ENCODE results near the gene CMTM8. TPM values are rescaled to one million over a fixed set of nuclear protein-coding genes. Genes with fewer than 3 reads are reported as not detected.

Gene CMTM8
- total RNA-seq, 1 experiment from 2014 or later: 9.0 TPM

- H3K36me3 Mint-ChIP-seq: no peaks in the 10 kb centered on the region
- H3K4me1 Mint-ChIP-seq: peaks cover 10% of the 10 kb centered on the region
- no peak for DNase-seq (ENCODE audit: low spot score)
- ChIA-PET POLR2A (no interaction called here), CTCF (interaction anchor here (7.6 kb wide), 1 partner anchor 95 kb away, joined by 117 read pairs; no protein-coding TSS in a partner anchor)
- no peaks in the 10 kb centered on the region for H3K9me3 Mint-ChIP-seq
- TF ChIP-seq ZNF423 (CRISPR knock-in tag; IDR thresholded peaks at IDR 0.05): no peak
- no peak for TF ChIP-seq CBFB (CRISPR knock-in tag; IDR thresholded peaks at IDR 0.05; ENCODE audit: low read depth)
- TF ChIP-seq, protein P1, sequence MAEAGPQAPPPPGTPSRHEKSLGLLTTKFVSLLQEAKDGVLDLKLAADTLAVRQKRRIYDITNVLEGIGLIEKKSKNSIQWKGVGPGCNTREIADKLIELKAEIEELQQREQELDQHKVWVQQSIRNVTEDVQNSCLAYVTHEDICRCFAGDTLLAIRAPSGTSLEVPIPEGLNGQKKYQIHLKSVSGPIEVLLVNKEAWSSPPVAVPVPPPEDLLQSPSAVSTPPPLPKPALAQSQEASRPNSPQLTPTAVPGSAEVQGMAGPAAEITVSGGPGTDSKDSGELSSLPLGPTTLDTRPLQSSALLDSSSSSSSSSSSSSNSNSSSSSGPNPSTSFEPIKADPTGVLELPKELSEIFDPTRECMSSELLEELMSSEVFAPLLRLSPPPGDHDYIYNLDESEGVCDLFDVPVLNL (CRISPR knock-in tag; IDR thresholded peaks at IDR 0.05; ENCODE audit: borderline replicate concordance, low read depth): no peak
- no peak for TF ChIP-seq ZBTB21 (CRISPR knock-in tag; IDR thresholded peaks at IDR 0.05; ENCODE audit: borderline replicate concordance)
- no peak for TF ChIP-seq SOX15 (CRISPR knock-in tag; IDR thresholded peaks at IDR 0.05)
- TF ChIP-seq, protein P2, sequence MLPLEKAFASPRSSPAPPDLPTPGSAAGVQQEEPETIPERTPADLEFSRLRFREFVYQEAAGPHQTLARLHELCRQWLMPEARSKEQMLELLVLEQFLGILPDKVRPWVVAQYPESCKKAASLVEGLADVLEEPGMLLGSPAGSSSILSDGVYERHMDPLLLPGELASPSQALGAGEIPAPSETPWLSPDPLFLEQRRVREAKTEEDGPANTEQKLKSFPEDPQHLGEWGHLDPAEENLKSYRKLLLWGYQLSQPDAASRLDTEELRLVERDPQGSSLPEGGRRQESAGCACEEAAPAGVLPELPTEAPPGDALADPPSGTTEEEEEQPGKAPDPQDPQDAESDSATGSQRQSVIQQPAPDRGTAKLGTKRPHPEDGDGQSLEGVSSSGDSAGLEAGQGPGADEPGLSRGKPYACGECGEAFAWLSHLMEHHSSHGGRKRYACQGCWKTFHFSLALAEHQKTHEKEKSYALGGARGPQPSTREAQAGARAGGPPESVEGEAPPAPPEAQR (CRISPR knock-in tag; IDR thresholded peaks at IDR 0.05): no peak
- H3K27me3 Mint-ChIP-seq (ENCODE audit: low read depth): no peaks in the 10 kb centered on the region
- no peak overlapping the region for H3K27ac Mint-ChIP-seq
- H3K4me3 Mint-ChIP-seq: no peak overlapping the region
- ATAC-seq: no peak
Observed at GRCh38 chr3:32372213-32372490, 133.7 kb downstream of the CMTM8 start.

DNA sequence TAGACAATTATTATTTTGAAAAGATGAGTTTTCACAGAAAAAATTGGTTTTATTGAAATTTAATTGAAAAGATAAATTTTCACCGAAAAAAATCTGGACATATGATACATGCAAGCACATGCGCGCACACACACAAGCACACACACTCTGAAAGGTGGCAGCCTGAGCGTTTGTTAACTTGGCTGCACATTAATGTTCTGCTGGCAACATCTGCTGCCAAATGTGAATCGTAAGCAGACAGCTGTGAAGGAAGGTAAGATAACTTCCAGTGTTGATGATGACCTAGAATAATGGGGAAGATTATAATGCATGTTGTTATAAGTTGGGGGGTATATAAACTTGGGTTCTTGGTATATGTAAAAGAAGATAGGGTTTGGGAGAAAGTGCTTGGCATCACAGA is 134.8 kb downstream of the CMTM8 start:
- H3K4me1 Mint-ChIP-seq: peaks cover 3% of the 10 kb centered on the region
- POLR2A ChIA-PET: no interaction called here
- no peak overlapping the region for H3K4me3 Mint-ChIP-seq
- H3K27me3 Mint-ChIP-seq (ENCODE audit: low read depth): no peaks in the 10 kb centered on the region
- H3K9me3 Mint-ChIP-seq: no peaks in the 10 kb centered on the region
- no peak overlapping the region for H3K27ac Mint-ChIP-seq
- no peaks in the 10 kb centered on the region for H3K36me3 Mint-ChIP-seq
- ATAC-seq (no peak), DNase-seq (ENCODE audit: low spot score) (no peak)
- CTCF ChIA-PET: interaction anchor here (7.6 kb wide), 1 partner anchor 94 kb away, joined by 117 read pairs; no protein-coding TSS in a partner anchor
- TF ChIP-seq MXD4 (CRISPR knock-in tag; IDR thresholded peaks at IDR 0.05; ENCODE audit: borderline replicate concordance) (no peak), ZNF263 (CRISPR knock-in tag; IDR thresholded peaks at IDR 0.05; ENCODE audit: low read depth) (no peak)

DNA sequence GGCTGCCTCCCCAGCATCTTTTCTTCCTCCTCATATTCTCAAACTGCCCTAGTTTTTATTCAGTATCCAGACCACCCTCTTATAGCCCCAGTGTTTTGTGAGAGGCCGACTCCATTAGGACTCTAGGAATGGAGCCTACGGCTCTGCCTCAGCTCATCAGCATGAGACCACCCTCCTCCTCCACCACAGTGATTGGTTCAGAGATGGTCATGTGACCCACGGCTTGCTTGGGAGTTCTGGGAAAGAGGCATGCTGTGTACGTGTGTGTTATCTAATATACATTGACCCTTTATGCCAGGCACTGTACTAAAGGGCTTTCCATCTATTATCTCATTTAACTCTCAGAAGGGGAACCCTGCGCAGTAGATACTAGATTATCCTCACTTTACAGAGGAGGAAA is 135.4 kb downstream of the CMTM8 start:
- peaks cover 3% of the 10 kb centered on the region for H3K4me1 Mint-ChIP-seq
- POLR2A ChIA-PET: interaction anchor here (0.7 kb wide), 1 partner anchor 670 kb away, joined by 3 read pairs; no protein-coding TSS in a partner anchor
- ATAC-seq (peak; percentile 52), DNase-seq (ENCODE audit: low spot score) (no peak)
- H3K4me3 Mint-ChIP-seq: no peak overlapping the region
- H3K27me3 Mint-ChIP-seq (ENCODE audit: low read depth): no peaks in the 10 kb centered on the region
- TF ChIP-seq CBFB (CRISPR knock-in tag; IDR thresholded peaks at IDR 0.05; ENCODE audit: low read depth) (no peak), ZNF219 (CRISPR knock-in tag; IDR thresholded peaks at IDR 0.05; ENCODE audit: borderline replicate concordance) (no peak), TCF7 (CRISPR knock-in tag; IDR thresholded peaks at IDR 0.05; ENCODE audit: low read depth) (no peak), SOX15 (CRISPR knock-in tag; IDR thresholded peaks at IDR 0.05) (no peak), ZNF263 (CRISPR knock-in tag; IDR thresholded peaks at IDR 0.05; ENCODE audit: low read depth) (no peak), NR2C2 (CRISPR knock-in tag; IDR thresholded peaks at IDR 0.05) (no peak), NFYB (CRISPR knock-in tag; conservative IDR thresholded peaks at IDR 0.05; ENCODE audit: low read depth) (0 out of 2 replicates have a peak, but pooled peaks have one; percentile 19), GTF2I (CRISPR knock-in tag; conservative IDR thresholded peaks at IDR 0.05) (no peak)
- TF ChIP-seq, protein P3, sequence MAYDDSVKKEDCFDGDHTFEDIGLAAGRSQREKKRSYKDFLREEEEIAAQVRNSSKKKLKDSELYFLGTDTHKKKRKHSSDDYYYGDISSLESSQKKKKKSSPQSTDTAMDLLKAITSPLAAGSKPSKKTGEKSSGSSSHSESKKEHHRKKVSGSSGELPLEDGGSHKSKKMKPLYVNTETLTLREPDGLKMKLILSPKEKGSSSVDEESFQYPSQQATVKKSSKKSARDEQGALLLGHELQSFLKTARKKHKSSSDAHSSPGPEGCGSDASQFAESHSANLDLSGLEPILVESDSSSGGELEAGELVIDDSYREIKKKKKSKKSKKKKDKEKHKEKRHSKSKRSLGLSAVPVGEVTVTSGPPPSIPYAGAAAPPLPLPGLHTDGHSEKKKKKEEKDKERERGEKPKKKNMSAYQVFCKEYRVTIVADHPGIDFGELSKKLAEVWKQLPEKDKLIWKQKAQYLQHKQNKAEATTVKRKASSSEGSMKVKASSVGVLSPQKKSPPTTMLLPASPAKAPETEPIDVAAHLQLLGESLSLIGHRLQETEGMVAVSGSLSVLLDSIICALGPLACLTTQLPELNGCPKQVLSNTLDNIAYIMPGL (CRISPR knock-in tag; IDR thresholded peaks at IDR 0.05): no peak
- TF ChIP-seq, protein P4, sequence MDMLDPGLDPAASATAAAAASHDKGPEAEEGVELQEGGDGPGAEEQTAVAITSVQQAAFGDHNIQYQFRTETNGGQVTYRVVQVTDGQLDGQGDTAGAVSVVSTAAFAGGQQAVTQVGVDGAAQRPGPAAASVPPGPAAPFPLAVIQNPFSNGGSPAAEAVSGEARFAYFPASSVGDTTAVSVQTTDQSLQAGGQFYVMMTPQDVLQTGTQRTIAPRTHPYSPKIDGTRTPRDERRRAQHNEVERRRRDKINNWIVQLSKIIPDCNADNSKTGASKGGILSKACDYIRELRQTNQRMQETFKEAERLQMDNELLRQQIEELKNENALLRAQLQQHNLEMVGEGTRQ (CRISPR knock-in tag; IDR thresholded peaks at IDR 0.05): peak; percentile 82
- TF ChIP-seq, protein P5, sequence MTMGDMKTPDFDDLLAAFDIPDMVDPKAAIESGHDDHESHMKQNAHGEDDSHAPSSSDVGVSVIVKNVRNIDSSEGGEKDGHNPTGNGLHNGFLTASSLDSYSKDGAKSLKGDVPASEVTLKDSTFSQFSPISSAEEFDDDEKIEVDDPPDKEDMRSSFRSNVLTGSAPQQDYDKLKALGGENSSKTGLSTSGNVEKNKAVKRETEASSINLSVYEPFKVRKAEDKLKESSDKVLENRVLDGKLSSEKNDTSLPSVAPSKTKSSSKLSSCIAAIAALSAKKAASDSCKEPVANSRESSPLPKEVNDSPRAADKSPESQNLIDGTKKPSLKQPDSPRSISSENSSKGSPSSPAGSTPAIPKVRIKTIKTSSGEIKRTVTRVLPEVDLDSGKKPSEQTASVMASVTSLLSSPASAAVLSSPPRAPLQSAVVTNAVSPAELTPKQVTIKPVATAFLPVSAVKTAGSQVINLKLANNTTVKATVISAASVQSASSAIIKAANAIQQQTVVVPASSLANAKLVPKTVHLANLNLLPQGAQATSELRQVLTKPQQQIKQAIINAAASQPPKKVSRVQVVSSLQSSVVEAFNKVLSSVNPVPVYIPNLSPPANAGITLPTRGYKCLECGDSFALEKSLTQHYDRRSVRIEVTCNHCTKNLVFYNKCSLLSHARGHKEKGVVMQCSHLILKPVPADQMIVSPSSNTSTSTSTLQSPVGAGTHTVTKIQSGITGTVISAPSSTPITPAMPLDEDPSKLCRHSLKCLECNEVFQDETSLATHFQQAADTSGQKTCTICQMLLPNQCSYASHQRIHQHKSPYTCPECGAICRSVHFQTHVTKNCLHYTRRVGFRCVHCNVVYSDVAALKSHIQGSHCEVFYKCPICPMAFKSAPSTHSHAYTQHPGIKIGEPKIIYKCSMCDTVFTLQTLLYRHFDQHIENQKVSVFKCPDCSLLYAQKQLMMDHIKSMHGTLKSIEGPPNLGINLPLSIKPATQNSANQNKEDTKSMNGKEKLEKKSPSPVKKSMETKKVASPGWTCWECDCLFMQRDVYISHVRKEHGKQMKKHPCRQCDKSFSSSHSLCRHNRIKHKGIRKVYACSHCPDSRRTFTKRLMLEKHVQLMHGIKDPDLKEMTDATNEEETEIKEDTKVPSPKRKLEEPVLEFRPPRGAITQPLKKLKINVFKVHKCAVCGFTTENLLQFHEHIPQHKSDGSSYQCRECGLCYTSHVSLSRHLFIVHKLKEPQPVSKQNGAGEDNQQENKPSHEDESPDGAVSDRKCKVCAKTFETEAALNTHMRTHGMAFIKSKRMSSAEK (CRISPR knock-in tag; IDR thresholded peaks at IDR 0.05; ENCODE audit: borderline replicate concordance): no peak
- H3K27ac Mint-ChIP-seq: no peak overlapping the region
- H3K36me3 Mint-ChIP-seq: no peaks in the 10 kb centered on the region
- CTCF ChIA-PET: interaction anchor here (1.1 to 7.6 kb wide), 14 partner anchors 9 to 96 kb away, joined by 3 to 117 read pairs (median 9); partner anchors contain the start of gene CMTM7
- no peaks in the 10 kb centered on the region for H3K9me3 Mint-ChIP-seq
